Measurements from ENCODE around the gene DOK7.
"Not testable (repeated sequence)": the region's sequence is repeated elsewhere in the genome, so short reads cannot be mapped to it uniquely, and the experiment has no call there.

DNA sequence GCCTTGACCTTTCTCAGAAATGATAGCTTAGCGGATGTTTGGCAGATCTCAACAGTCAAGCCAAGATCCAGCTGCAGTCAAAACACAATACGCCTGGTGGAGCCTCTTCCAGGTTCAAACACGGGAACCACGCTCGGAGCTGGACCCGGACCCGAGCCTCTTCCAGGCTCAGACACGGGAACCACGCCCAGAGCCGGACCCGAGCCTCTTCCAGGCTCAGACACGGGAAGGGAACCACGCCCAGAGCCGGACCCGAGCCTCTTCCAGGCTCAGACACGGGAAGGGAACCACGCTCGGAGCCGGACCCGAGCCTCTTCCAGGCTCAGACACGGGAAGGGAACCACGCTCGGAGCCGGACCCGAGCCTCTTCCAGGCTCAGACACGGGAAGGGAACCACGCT is 48.5 kb downstream of the DOK7 start:
- not testable (repeated sequence) for TF ChIP-seq CTCF (conservative IDR thresholded peaks at IDR 0.05); ZFX (IDR thresholded peaks at IDR 0.05)

All from C4-2B (cell line).